Neural crest cell (in vitro differentiated cells): Measurements from ENCODE around the gene FMNL2. TPM values are rescaled to one million over a fixed set of nuclear protein-coding genes. Genes with fewer than 3 reads are reported as not detected.
A peak's percentile ranks its signal among the peaks of the same experiment; 100 is the strongest.

Experiments
- DNase-seq: peaks from one replicate; pipeline ENCODE4 v3.0.0; 2021; ENCODE audit warnings: low read depth, mixed read lengths, low spot score
- H3K27ac Mint-ChIP-seq: one replicate; pipeline ENCODE4 v1.8.0; 2021; ENCODE audit warnings: mild to moderate bottlenecking, mixed read lengths; ENCODE audit not compliant: unreplicated experiment
- H3K27me3 Mint-ChIP-seq: 2 replicates; pipeline ENCODE4 v1.8.0; 2021; ENCODE audit warnings: low read depth, mild to moderate bottlenecking, mixed read lengths
- H3K36me3 Mint-ChIP-seq: 2 replicates; pipeline ENCODE4 v1.8.0; 2021; ENCODE audit warnings: low read depth, mild to moderate bottlenecking, mixed read lengths
- H3K4me1 Mint-ChIP-seq: 2 replicates; pipeline ENCODE4 v1.8.0; 2021; ENCODE audit warnings: mixed read lengths
- H3K4me3 Mint-ChIP-seq: one replicate; pipeline ENCODE4 v1.8.0; 2021; ENCODE audit warnings: mild to moderate bottlenecking, mixed read lengths
- H3K9me3 Mint-ChIP-seq: 2 replicates; pipeline ENCODE4 v1.8.0; 2021; ENCODE audit warnings: mixed read lengths
- CTCF ChIP-seq: fragments of 200-600 bp; sonication (generic); conservative IDR thresholded peaks from 2 replicates; pipeline ENCODE4 v1.5.0; 2021; ENCODE audit warnings: antibody characterized with exemption, mild to moderate bottlenecking
- total RNA-seq: library from RNA; stranded (reverse); gene quantifications from 2 replicates; pipeline ENCODE4 v1.2.1, GENCODE V29; 2021

FMNL2 gene
- total RNA-seq, 1 donor from 2014 or later = 54.9 TPM

- H3K4me1 Mint-ChIP-seq = peaks cover 12% of the 10 kb centered on the region
Measured at GRCh38 chr2:152594022-152594766, 259.2 kb downstream of the FMNL2 start.

GRCh38 chr2:152594792-152595191, 259.8 kb downstream of the FMNL2 start:
- no peak overlapping the region for H3K4me3 Mint-ChIP-seq
- no peak for TF ChIP-seq CTCF
- H3K27me3 Mint-ChIP-seq = no peaks in the 10 kb centered on the region
- H3K4me1 Mint-ChIP-seq = peaks cover 18% of the 10 kb centered on the region
- no peak for DNase-seq
- H3K9me3 Mint-ChIP-seq = no peaks in the 10 kb centered on the region
- H3K36me3 Mint-ChIP-seq = peaks cover 9% of the 10 kb centered on the region
- no peak overlapping the region for H3K27ac Mint-ChIP-seq

More at GRCh38 chr2:152594022-152594766, 259.2 kb downstream of the FMNL2 start:
- no peak overlapping the region for H3K27ac Mint-ChIP-seq
- no peaks in the 10 kb centered on the region for H3K27me3 Mint-ChIP-seq
- no peak for TF ChIP-seq CTCF
- no peak for DNase-seq
- peaks cover 9% of the 10 kb centered on the region for H3K36me3 Mint-ChIP-seq
- no peak overlapping the region for H3K4me3 Mint-ChIP-seq
- H3K9me3 Mint-ChIP-seq = no peaks in the 10 kb centered on the region

- TF ChIP-seq CTCF = no peak
- no peaks in the 10 kb centered on the region for H3K27me3 Mint-ChIP-seq
- H3K4me1 Mint-ChIP-seq = peaks cover 29% of the 10 kb centered on the region
- no peaks in the 10 kb centered on the region for H3K9me3 Mint-ChIP-seq
- H3K27ac Mint-ChIP-seq = peak overlapping the region; percentile 35
- no peak for DNase-seq
- peaks cover 9% of the 10 kb centered on the region for H3K36me3 Mint-ChIP-seq
- no peak overlapping the region for H3K4me3 Mint-ChIP-seq
Measured at GRCh38 chr2:152598975-152599759, 264.2 kb downstream of the FMNL2 start.

- no peaks in the 10 kb centered on the region for H3K27me3 Mint-ChIP-seq
- no peaks in the 10 kb centered on the region for H3K9me3 Mint-ChIP-seq
- no peak overlapping the region for H3K27ac Mint-ChIP-seq
- peaks cover 29% of the 10 kb centered on the region for H3K4me1 Mint-ChIP-seq
- no peak for DNase-seq
- no peak overlapping the region for H3K4me3 Mint-ChIP-seq
- TF ChIP-seq CTCF = no peak
- H3K36me3 Mint-ChIP-seq = peaks cover 9% of the 10 kb centered on the region
Measured at GRCh38 chr2:152600051-152600657, 265.2 kb downstream of the FMNL2 start.

- peaks cover 9% of the 10 kb centered on the region for H3K36me3 Mint-ChIP-seq
- DNase-seq = no peak
- H3K27ac Mint-ChIP-seq = no peak overlapping the region
- H3K27me3 Mint-ChIP-seq = no peaks in the 10 kb centered on the region
- H3K4me3 Mint-ChIP-seq = no peak overlapping the region
- TF ChIP-seq CTCF = no peak
- H3K9me3 Mint-ChIP-seq = no peaks in the 10 kb centered on the region
- peaks cover 29% of the 10 kb centered on the region for H3K4me1 Mint-ChIP-seq
Measured at GRCh38 chr2:152600697-152601096, 265.7 kb downstream of the FMNL2 start.
